Endothelial cell of umbilical vein (primary cell): ENCODE data around the gene TMEM62. TPM values are rescaled to one million over a fixed set of nuclear protein-coding genes. Genes with fewer than 3 reads are reported as not detected.

Experiments
- BruUV-seq: library from RNA; stranded (reverse); fragments of 400-500 nt; replicated peaks from 2 replicates; lab custom pipeline; 2021; lab: Mats Ljungman, UMichigan
- CTCF ChIA-PET: fragments of 300-600, 350-600 bp; sonication (Branson Sonifier 250); formaldehyde crosslinking; loops from one replicate; lab custom pipeline; 2021; ENCODE audit warnings: antibody characterized with exemption, inconsistent platforms; lab: Charles Lee
- POLR2A ChIA-PET: fragments of 300-600, 350-600 bp; sonication (Branson Sonifier 250); formaldehyde crosslinking; loops from one replicate; lab custom pipeline; 2021; ENCODE audit warnings: antibody characterized with exemption, inconsistent platforms; lab: Charles Lee
- DNase-seq: peaks from one replicate; pipeline ENCODE4 v3.0.0-alpha.2; 2011; ENCODE audit warnings: low read depth, low spot score
- FAIRE-seq: peaks from 2 replicates; lab custom pipeline; 2011; peaks lifted over from hg19 to GRCh38; lab: Jason Lieb, UNC
- H2AFZ ChIP-seq: 2 replicates; pipeline ENCODE4 v1.6.0; 2012; ENCODE audit warnings: low read depth, low read length, control low read depth, inconsistent platforms
- H3K27ac ChIP-seq: 2 replicates; pipeline ENCODE4 v1.5.1; 2011; ENCODE audit warnings: low read depth, mild to moderate bottlenecking, control low read depth, low read length, moderate library complexity; ENCODE audit not compliant: insufficient read depth
- H3K27me3 ChIP-seq, 2 experiments: 2 replicates each; pipeline versions ENCODE4 v1.6.0 to v1.6.1; 2011; ENCODE audit warnings: low read length in 2 of 2, mixed read lengths in 1 of 2; ENCODE audit not compliant: control insufficient read depth in 2 of 2, insufficient read depth in 2 of 2
- H3K36me3 ChIP-seq, 2 experiments: 2 replicates in 1 of 2; 3 replicates in 1 of 2; pipeline ENCODE4 v1.5.1; 2011; ENCODE audit warnings: low read length in 2 of 2, mild to moderate bottlenecking in 1 of 2, moderate library complexity in 1 of 2; ENCODE audit not compliant: control insufficient read depth in 2 of 2, insufficient read depth in 2 of 2; ENCODE audit errors: extremely low read depth in 1 of 2
- H3K4me1 ChIP-seq: 3 replicates; pipeline ENCODE4 v1.5.1; 2011; ENCODE audit warnings: mild to moderate bottlenecking, low read length; ENCODE audit not compliant: control insufficient read depth, insufficient read depth; ENCODE audit errors: extremely low read depth
- H3K4me2 ChIP-seq: 2 replicates; pipeline ENCODE4 v1.6.1; 2011; ENCODE audit warnings: low read length, control low read depth, mixed read lengths; ENCODE audit not compliant: insufficient read depth
- H3K4me3 ChIP-seq, 3 experiments: fragments of 200-600 bp in 1 of 3; sonication (generic), shearing (Covaris generic) in 1 of 3; replicated peaks in 1 of 3; 2 replicates each; pipeline ENCODE4 v1.5.1; 2011 to 2016; ENCODE audit warnings: control low read depth in 3 of 3, low read length in 3 of 3, mild to moderate bottlenecking in 2 of 3, inconsistent platforms in 1 of 3, low read depth in 1 of 3, moderate library complexity in 1 of 3; ENCODE audit not compliant: insufficient read depth in 1 of 3
- H3K79me2 ChIP-seq: 2 replicates; pipeline ENCODE4 v1.6.0; 2012; ENCODE audit warnings: low read length, inconsistent platforms; ENCODE audit not compliant: control insufficient read depth, insufficient read depth
- H3K9ac ChIP-seq: replicated peaks from 2 replicates; pipeline ENCODE3; 2011; ENCODE audit warnings: low read length, control low read depth; ENCODE audit not compliant: insufficient read depth; ENCODE audit errors: extremely low read depth
- H3K9me1 ChIP-seq: replicated peaks from 3 replicates; pipeline ENCODE4 v1.6.0; 2011; ENCODE audit warnings: mild to moderate bottlenecking, low read length; ENCODE audit not compliant: control insufficient read depth, insufficient read depth; ENCODE audit errors: extremely low read depth
- H3K9me3 ChIP-seq: replicated peaks from 2 replicates; pipeline ENCODE4 v1.5.1; 2012; ENCODE audit warnings: low read length, inconsistent platforms; ENCODE audit not compliant: control insufficient read depth, insufficient read depth
- H4K20me1 ChIP-seq: replicated peaks from 2 replicates; pipeline ENCODE3; 2011; ENCODE audit warnings: mild to moderate bottlenecking, low read length; ENCODE audit not compliant: control insufficient read depth, insufficient read depth; ENCODE audit errors: extremely low read depth
- EZH2 ChIP-seq: IDR thresholded peaks from 2 replicates; pipeline ENCODE4 v1.6.1; 2012; ENCODE audit warnings: borderline replicate concordance, low read depth, mild to moderate bottlenecking, moderate library complexity, low read length, inconsistent platforms; ENCODE audit not compliant: severe bottlenecking
- FOS ChIP-seq: IDR thresholded peaks from 2 replicates; pipeline ENCODE4 v1.6.1; 2011; ENCODE audit warnings: mild to moderate bottlenecking, low read length, moderate library complexity, borderline replicate concordance; ENCODE audit not compliant: insufficient read depth
- GATA2 ChIP-seq: IDR thresholded peaks from 2 replicates; pipeline ENCODE4 v1.7.0; 2011; ENCODE audit warnings: low read depth, mild to moderate bottlenecking, moderate library complexity, mixed read lengths, low read length; ENCODE audit not compliant: insufficient read length, insufficient read depth
- JUN ChIP-seq: IDR thresholded peaks from 2 replicates; pipeline ENCODE4 v1.6.1; 2011; ENCODE audit warnings: borderline replicate concordance, low read depth; ENCODE audit not compliant: insufficient read length, insufficient read depth
- MYC ChIP-seq: IDR thresholded peaks from one replicate; pipeline ENCODE4 v1.6.1; 2011; ENCODE audit warnings: mild to moderate bottlenecking, low read depth, low read length
- POLR2A ChIP-seq: IDR thresholded peaks from 2 replicates; pipeline ENCODE4 v1.6.1; 2012; ENCODE audit warnings: low read depth, mild to moderate bottlenecking, control low read depth, low read length
- POLR2AphosphoS5 ChIP-seq: IDR thresholded peaks from 2 replicates; pipeline ENCODE4 v1.6.1; 2012; ENCODE audit warnings: low read depth, mild to moderate bottlenecking, control low read depth, low read length, moderate library complexity; ENCODE audit not compliant: insufficient read depth
- dilution Hi-C: fragments of 300-500 bp; cut with MboI; formaldehyde crosslinking; loops from one replicate; pipeline ENCODE4 v1.15.0; 2019; ENCODE audit warnings: low sequenced_read_pairs; ENCODE audit not compliant: extremely low pct_ligation_motif_present
- intact Hi-C: fragments of 100-400 bp; cut with micrococcal nuclease; formaldehyde crosslinking; loops from one replicate; pipeline ENCODE4 v1.10.0; 2022
- polyA plus RNA-seq, 4 experiments: library from polyadenylated mRNA; depleted of rRNA in 3 of 4; stranded (reverse) in 3 of 4; unstranded in 1 of 4; fragments of >200 nt; gene quantifications; 2 replicates each; pipeline versions ENCODE4 v1.2.1 to v1.2.3, GENCODE V29; 2011 to 2012; ENCODE audit warnings: missing spikeins in 1 of 4
- total RNA-seq: library from RNA; stranded (reverse); gene quantifications from 2 replicates; pipeline ENCODE4 v1.2.3, GENCODE V29; 2021
- TF ChIP-seq, protein P1 (sequence below), 2 donors: IDR thresholded peaks; 1 replicate in 1 of 2; 2 replicates in 1 of 2; pipeline ENCODE4 v1.5.1; 2011; ENCODE audit warnings: low read length in 2 of 2, mild to moderate bottlenecking in 2 of 2, moderate library complexity in 2 of 2, control low read depth in 1 of 2, inconsistent platforms in 1 of 2, low read depth in 1 of 2; ENCODE audit not compliant: insufficient read depth in 1 of 2; ENCODE audit errors: extremely low read depth in 1 of 2
- TF ChIP-seq, protein P2 (sequence below): IDR thresholded peaks from 2 replicates; pipeline ENCODE4 v1.6.1; 2011; ENCODE audit not compliant: insufficient read depth, insufficient read length

TMEM62 gene
- total and polyA plus RNA-seq, 2 donors (not counting 3 experiments of a cell fraction or from before 2014, with no cell fraction given) = 10.4 to 22.2 TPM

DNA sequence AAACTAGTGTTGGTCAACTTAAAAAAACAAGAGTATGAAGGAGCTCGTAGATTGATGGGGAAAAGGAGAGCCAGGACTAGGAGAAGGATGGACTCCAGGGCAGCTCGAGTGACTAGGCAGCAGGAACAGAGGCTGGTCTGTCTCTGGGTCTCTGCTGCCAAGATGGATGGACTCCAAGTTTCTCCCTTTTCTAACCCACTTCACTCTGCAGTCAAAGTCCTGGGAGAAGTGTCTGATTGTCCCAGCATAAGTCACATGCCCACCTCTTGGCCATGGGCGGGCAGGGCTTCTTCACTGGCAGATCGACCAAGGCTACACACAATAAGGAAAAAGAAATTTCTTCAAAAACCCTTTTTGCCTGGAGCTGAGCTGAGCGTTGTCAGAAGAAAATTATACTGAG, 96.6 kb downstream of the TMEM62 start:
- no peak for FAIRE-seq
- BruUV-seq = no TSS peak
- CTCF ChIA-PET = interaction anchor here (1.0 to 10.5 kb wide), 5 partner anchors 9 to 56 kb away, joined by 3 to 427 read pairs (median 4); no protein-coding TSS in a partner anchor

More for the DNA sequence above, 96.6 kb downstream of the TMEM62 start:
- H3K27me3 ChIP-seq = peaks cover 0 to 12% of the 10 kb centered on the region in 2 experiments
- dilution Hi-C loops = no loop called here
- no peaks in the 10 kb centered on the region for H3K9me3 ChIP-seq
- no peak overlapping the region for H3K4me2 ChIP-seq
- no peaks in the 10 kb centered on the region for H3K4me1 ChIP-seq
- no peaks in the 10 kb centered on the region for H4K20me1 ChIP-seq
- no peaks in the 10 kb centered on the region for H3K79me2 ChIP-seq
- no peak overlapping the region for H3K9ac ChIP-seq
- POLR2A ChIA-PET = no interaction called here
- TF ChIP-seq POLR2AphosphoS5 (no peak), JUN (no peak), GATA2 (no peak), MYC (no peak), FOS (no peak), EZH2 (no peak), POLR2A (no peak)
- TF ChIP-seq, protein P1, sequence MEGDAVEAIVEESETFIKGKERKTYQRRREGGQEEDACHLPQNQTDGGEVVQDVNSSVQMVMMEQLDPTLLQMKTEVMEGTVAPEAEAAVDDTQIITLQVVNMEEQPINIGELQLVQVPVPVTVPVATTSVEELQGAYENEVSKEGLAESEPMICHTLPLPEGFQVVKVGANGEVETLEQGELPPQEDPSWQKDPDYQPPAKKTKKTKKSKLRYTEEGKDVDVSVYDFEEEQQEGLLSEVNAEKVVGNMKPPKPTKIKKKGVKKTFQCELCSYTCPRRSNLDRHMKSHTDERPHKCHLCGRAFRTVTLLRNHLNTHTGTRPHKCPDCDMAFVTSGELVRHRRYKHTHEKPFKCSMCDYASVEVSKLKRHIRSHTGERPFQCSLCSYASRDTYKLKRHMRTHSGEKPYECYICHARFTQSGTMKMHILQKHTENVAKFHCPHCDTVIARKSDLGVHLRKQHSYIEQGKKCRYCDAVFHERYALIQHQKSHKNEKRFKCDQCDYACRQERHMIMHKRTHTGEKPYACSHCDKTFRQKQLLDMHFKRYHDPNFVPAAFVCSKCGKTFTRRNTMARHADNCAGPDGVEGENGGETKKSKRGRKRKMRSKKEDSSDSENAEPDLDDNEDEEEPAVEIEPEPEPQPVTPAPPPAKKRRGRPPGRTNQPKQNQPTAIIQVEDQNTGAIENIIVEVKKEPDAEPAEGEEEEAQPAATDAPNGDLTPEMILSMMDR (IDR thresholded peaks at IDR 0.05; ENCODE audit: extremely low read depth in 1 of 2, insufficient read depth in 1 of 2, low read depth in 1 of 2, low read length in 2 of 2) = no peak
- TF ChIP-seq, protein P2, sequence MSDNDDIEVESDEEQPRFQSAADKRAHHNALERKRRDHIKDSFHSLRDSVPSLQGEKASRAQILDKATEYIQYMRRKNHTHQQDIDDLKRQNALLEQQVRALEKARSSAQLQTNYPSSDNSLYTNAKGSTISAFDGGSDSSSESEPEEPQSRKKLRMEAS = no peak
- intact Hi-C loops = no loop called here
- no peaks in the 10 kb centered on the region for H3K36me3 ChIP-seq
- no peaks in the 10 kb centered on the region for H3K9me1 ChIP-seq
- no peak overlapping the region for H3K4me3 ChIP-seq
- no peak overlapping the region for H3K27ac ChIP-seq
- H2AFZ ChIP-seq = no peak overlapping the region
- DNase-seq = no peak
